Gastrocnemius medialis (tissue), 4 donors: ENCODE measurements around the gene SSR4.

ENCODE experiments used
- CTCF ChIP-seq, 5 experiments: fragments of 450-650 bp in 3 of 5; fragments of 200-600 bp in 2 of 5; sonication (generic) in 2 of 5; IDR thresholded peaks in 4 of 5; conservative IDR thresholded peaks in 1 of 5; 1 replicate in 4 of 5; 2 replicates in 1 of 5; pipeline ENCODE4 v1.5.1; 2016 to 2019; ENCODE audit warnings: antibody characterized with exemption in 5 of 5, mild to moderate bottlenecking in 3 of 5, moderate library complexity in 3 of 5
- POLR2A ChIP-seq, 2 donors: fragments of 450-650 bp; IDR thresholded peaks; one replicate each; pipeline ENCODE4 v1.6.1; 2017; ENCODE audit warnings: antibody characterized with exemption in 2 of 2, mild to moderate bottlenecking in 2 of 2, moderate library complexity in 2 of 2

- TF ChIP-seq CTCF (IDR thresholded peaks at IDR 0.05 in 4 of 5, conservative IDR thresholded peaks at IDR 0.05 in 1 of 5) (no peak), POLR2A (IDR thresholded peaks at IDR 0.05) (no peak)
Observed at GRCh38 chrX:153829799-153830639, 35.6 kb downstream of the SSR4 start, which contains the start of gene PDZD4.
